GM12878 (cell line): ENCODE results near the gene MROH2A. TPM values are rescaled to one million over a fixed set of nuclear protein-coding genes. Genes with fewer than 3 reads are reported as not detected.
"Not testable (repeated sequence)": the region's sequence is repeated elsewhere in the genome, so short reads cannot be mapped to it uniquely, and the experiment has no call there.

ENCODE experiments used
- ATAC-seq: fragments of 200-7000 bp; cut with Tn5 transposase; 3 replicates; pipeline ENCODE4 v1.9.1; 2020; ENCODE audit warnings: mild to moderate bottlenecking, moderate library complexity
- BruUV-seq: library from RNA; stranded (reverse); fragments of 400-500 nt; replicated peaks from 2 replicates; lab custom pipeline; 2021; lab: Mats Ljungman, UMichigan
- CTCF ChIA-PET: fragments of 300-600 bp; sonication (Branson Sonifier 250); formaldehyde crosslinking; extraction: SDS; loops from one replicate; lab custom pipeline; 2021; ENCODE audit warnings: inconsistent platforms; lab: Yijun Ruan, JAX
- POLR2A ChIA-PET: fragments of 350-600 bp; formaldehyde crosslinking; extraction: SDS; loops from one replicate; lab custom pipeline; 2021; ENCODE audit warnings: inconsistent platforms; lab: Charles Lee
- RAD21 ChIA-PET: fragments of 300-600 bp; sonication (Branson Sonifier 250); formaldehyde crosslinking; loops from one replicate; lab custom pipeline; 2023; ENCODE audit warnings: antibody characterized with exemption; ENCODE audit not compliant: unreplicated experiment; lab: Charles Lee
- SMC1A ChIA-PET: fragments of 300-600 bp; sonication (Branson Sonifier 250); formaldehyde crosslinking; loops from one replicate; lab custom pipeline; 2023; ENCODE audit not compliant: unreplicated experiment, uncharacterized antibody; lab: Charles Lee
- DNase-seq: peaks from one replicate; pipeline ENCODE4 v3.0.0-alpha.2; 2011; ENCODE audit warnings: low read depth, low spot score
- FAIRE-seq: peaks from 3 replicates; lab custom pipeline; 2011; peaks lifted over from hg19 to GRCh38; lab: Jason Lieb, UNC
- H2AFZ ChIP-seq: 2 replicates; pipeline ENCODE4 v1.6.0; 2011; ENCODE audit warnings: low read depth, low read length, control low read depth; ENCODE audit not compliant: control insufficient read depth
- H3K27ac ChIP-seq: 2 replicates; pipeline ENCODE4 v1.5.1; 2011; ENCODE audit warnings: control low read depth; ENCODE audit not compliant: control insufficient read depth, insufficient read depth
- H3K27me3 ChIP-seq, 2 experiments: replicated peaks in 1 of 2; 2 replicates each; pipeline versions ENCODE4 v1.6.0 to v1.6.1; 2011; ENCODE audit warnings: low read length in 1 of 2; ENCODE audit not compliant: control insufficient read depth in 2 of 2, insufficient read depth in 2 of 2
- H3K36me3 ChIP-seq, 2 experiments: 2 replicates each; pipeline ENCODE4 v1.5.1; 2011; ENCODE audit warnings: low read length in 1 of 2; ENCODE audit not compliant: control insufficient read depth in 2 of 2, insufficient read depth in 2 of 2
- H3K4me1 ChIP-seq: 2 replicates; pipeline ENCODE4 v1.6.1; 2011; ENCODE audit warnings: mild to moderate bottlenecking, low read length, moderate library complexity, mixed read lengths; ENCODE audit not compliant: control insufficient read depth, insufficient read depth
- H3K4me2 ChIP-seq: 2 replicates; pipeline ENCODE4 v1.6.0; 2011; ENCODE audit warnings: control low read depth; ENCODE audit not compliant: control insufficient read depth, insufficient read depth
- H3K4me3 ChIP-seq: fragments of 200-600 bp; sonication (generic); 2 replicates; pipeline ENCODE4 v1.5.1; 2016
- H3K79me2 ChIP-seq: 2 replicates; pipeline ENCODE4 v1.6.0; 2011; ENCODE audit warnings: low read length; ENCODE audit not compliant: control insufficient read depth, insufficient read depth
- H3K9ac ChIP-seq: 2 replicates; pipeline ENCODE4 v1.8.0; 2011; ENCODE audit warnings: low read length, control low read depth, mixed read lengths; ENCODE audit not compliant: control insufficient read depth, insufficient read depth
- H3K9me3 ChIP-seq: replicated peaks from 3 replicates; pipeline ENCODE4 v1.5.1; 2011; ENCODE audit warnings: mild to moderate bottlenecking, low read length; ENCODE audit not compliant: control insufficient read depth, insufficient read depth
- H4K20me1 ChIP-seq: 2 replicates; pipeline ENCODE4 v1.6.0; 2011; ENCODE audit not compliant: control insufficient read depth, insufficient read depth
- BHLHE40 ChIP-seq, 2 experiments: fragments of 450-650 bp in 1 of 2; IDR thresholded peaks; 2 replicates each; pipeline ENCODE4 v1.6.1; 2011 to 2017; ENCODE audit warnings: low read depth in 2 of 2, borderline replicate concordance in 1 of 2, improper control_type of control experiment in 1 of 2, low read length in 1 of 2, mild to moderate bottlenecking in 1 of 2
- EGR1 ChIP-seq, 2 experiments: IDR thresholded peaks; 1 replicate in 1 of 2; 2 replicates in 1 of 2; pipeline ENCODE4 v1.6.1; 2011 to 2012; ENCODE audit warnings: low read depth in 2 of 2, low read length in 2 of 2, borderline replicate concordance in 1 of 2, mild to moderate bottlenecking in 1 of 2, moderate library complexity in 1 of 2
- IKZF1 ChIP-seq: fragments of 450-650 bp; conservative IDR thresholded peaks from 2 replicates; pipeline ENCODE4 v1.6.1; 2017; ENCODE audit warnings: antibody characterized with exemption, mild to moderate bottlenecking
- SRF ChIP-seq, 2 experiments: IDR thresholded peaks; 2 replicates each; pipeline ENCODE4 v1.6.1; 2011; ENCODE audit warnings: low read depth in 2 of 2, low read length in 2 of 2, mild to moderate bottlenecking in 1 of 2, moderate library complexity in 1 of 2
- WGBS: methylation state at CpG from one replicate; pipeline ENCODE4 v1.1.6; 2016; ENCODE audit warnings: low lambda C conversion rate; ENCODE audit not compliant: insufficient replicate concordance, insufficient coverage; ENCODE audit errors: missing lambda C conversion rate; 5-methylcytosine and 5-hydroxymethylcytosine counted together
- in situ Hi-C: fragments of 300-500 bp; cut with MboI; formaldehyde crosslinking; loops from 9 replicates; pipeline ENCODE4 v1.14.3; 2018; ENCODE audit warnings: mixed read lengths
- intact Hi-C: fragments of 100-400 bp; cut with micrococcal nuclease; formaldehyde crosslinking; loops from one replicate; pipeline ENCODE4 v1.14.2; 2022; ENCODE audit not compliant: unreplicated experiment
- polyA plus RNA-seq, 11 experiments: library from polyadenylated mRNA; depleted of rRNA in 4 of 11; unstranded in 6 of 11; stranded (reverse) in 5 of 11; fragments of >200 nt; fragmentation: Nextera tagmentation in 4 of 11; fragmentation: Illumina TruSeq in 1 of 11; extraction: Ambion mirVana in 4 of 11; extraction: Trizol in 1 of 11; gene quantifications; 1 replicate in 1 of 11; 2 replicates in 10 of 11; pipeline versions ENCODE4 v1.2.1 to v1.2.3, GENCODE V29; 2011 to 2016; ENCODE audit warnings: inconsistent platforms in 2 of 11, missing spikeins in 2 of 11, low read depth in 1 of 11
- total RNA-seq, 4 experiments: library from RNA; depleted of rRNA in 3 of 4; stranded (reverse); fragments of >200 nt in 3 of 4; fragmentation: Illumina TruSeq in 1 of 4; extraction: Trizol in 1 of 4; gene quantifications; 2 replicates each; pipeline versions ENCODE4 v1.2.1 to v1.2.3, GENCODE V29; 2013 to 2021

MROH2A gene
- total and polyA plus RNA-seq, 10 of the 15 experiments (the other 5 are each of a cell fraction or from before 2014, with no cell fraction given): not detected

DNA sequence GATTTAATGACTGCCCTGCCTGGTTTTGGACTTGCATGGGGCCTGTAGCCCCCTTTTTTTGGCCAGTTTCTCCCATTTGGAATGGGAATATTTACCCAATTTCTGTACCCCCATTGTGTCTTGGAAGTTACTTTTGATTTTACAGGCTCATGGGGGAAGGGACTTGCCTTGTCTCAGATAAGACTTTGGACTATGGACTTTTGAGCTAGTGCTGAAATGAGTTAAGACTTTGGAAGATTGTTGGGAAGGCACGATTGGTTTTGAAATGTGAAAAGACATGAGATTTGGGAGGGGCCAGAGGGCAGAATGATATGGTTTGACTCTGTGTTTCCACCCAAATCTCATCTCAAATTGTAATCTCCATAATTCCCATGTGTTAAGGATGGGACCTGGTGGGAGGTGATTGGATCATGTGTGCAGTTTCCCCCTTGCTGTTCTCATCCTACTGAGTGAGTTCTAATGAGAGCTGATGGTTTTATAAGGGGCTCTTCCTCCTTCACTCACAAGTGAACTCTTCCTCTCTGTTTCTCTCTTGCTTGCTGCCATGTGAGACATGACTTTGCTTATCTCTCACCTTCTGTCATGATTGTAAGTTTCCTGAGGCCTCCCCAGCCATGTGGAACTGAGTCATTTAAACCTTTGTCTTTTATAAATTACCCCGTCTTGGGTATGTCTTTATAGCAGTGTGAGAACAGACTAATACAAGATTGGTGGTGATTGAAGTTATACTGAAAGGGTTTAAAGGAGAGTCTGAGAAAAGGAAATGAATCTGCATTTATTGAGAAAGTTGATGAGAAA is 26.7 kb upstream of the MROH2A start:
- BruUV-seq, FAIRE-seq, H3K4me2 ChIP-seq, H3K4me1 ChIP-seq, in situ Hi-C loops, RAD21 ChIA-PET, H3K36me3 ChIP-seq, H3K27me3 ChIP-seq, intact Hi-C loops, CTCF ChIA-PET, DNase-seq, H3K27ac ChIP-seq, H4K20me1 ChIP-seq, H3K4me3 ChIP-seq, POLR2A ChIA-PET, H3K9ac ChIP-seq, ATAC-seq, H2AFZ ChIP-seq, H3K79me2 ChIP-seq, H3K9me3 ChIP-seq: not testable (repeated sequence)
- WGBS: 0% methylated on average over 2 of the region's 2 CpGs
- SMC1A ChIA-PET: interaction anchor here (0.6 kb wide), 1 partner anchor 127 kb away, joined by 3 read pairs; no protein-coding TSS in a partner anchor

DNA sequence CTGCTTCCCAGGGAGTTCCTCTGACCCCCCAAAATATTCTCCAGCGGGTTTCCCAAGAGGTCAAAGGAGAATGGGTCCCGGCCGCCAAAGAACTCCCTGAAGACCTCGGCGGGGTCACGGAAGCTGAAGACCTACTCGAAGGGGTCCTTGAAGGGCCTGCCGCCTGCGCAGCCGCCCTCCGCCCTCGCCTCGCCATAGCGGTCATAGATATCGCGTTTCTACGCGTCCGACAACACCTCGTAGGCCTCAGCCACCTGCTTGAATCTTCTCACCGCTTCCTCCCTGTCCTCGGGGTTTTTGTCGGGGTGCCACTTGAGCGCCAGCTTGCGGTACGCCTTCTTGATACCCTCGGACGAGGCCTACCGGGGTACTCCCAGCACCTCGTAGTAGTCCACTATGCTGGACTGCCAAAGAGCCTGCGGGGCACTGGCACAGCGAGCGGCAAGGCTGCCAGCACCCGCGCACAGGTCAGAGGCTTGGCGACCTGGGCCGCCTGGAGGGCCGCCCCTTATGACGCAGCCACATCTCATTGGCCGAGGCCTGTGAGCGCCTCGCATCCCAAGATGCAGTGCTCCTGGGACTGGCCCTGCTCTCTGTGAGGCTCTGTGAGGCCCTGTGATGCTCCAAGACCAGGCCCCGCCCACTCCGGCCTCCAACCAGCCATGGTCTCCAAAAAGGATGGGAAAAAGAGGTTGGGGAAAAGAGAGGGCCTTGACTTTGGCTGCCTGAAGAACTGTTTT is 23.1 kb upstream of the MROH2A start:
- intact Hi-C loops: no loop called here
- CTCF ChIA-PET: no interaction called here
- no peak for FAIRE-seq
- POLR2A ChIA-PET: no interaction called here
- 68% methylated on average over 42 of the region's 44 CpGs for WGBS
- H3K9ac ChIP-seq: no peak overlapping the region
- TF ChIP-seq IKZF1 (no peak), SRF (IDR thresholded peaks at IDR 0.05; ENCODE audit: low read depth in 2 of 2, low read length in 2 of 2) (no peak), BHLHE40 (IDR thresholded peaks at IDR 0.05; ENCODE audit: borderline replicate concordance in 1 of 2, low read depth in 2 of 2, low read length in 1 of 2) (no peak), EGR1 (IDR thresholded peaks at IDR 0.05; ENCODE audit: borderline replicate concordance in 1 of 2, low read depth in 2 of 2, low read length in 2 of 2) (no peak)
- TF ChIP-seq, all 136 proteins: peak for 0
- in situ Hi-C loops: no loop called here
- Histone ChIP-seq H3K79me2 (no peaks in the 10 kb centered on the region), H3K4me3 (no peak overlapping the region), H3K36me3 (no peaks in the 10 kb centered on the region), H2AFZ (no peak overlapping the region), H3K9me3 (no peaks in the 10 kb centered on the region; the same call in 1 of the 3 replicates), H3K27ac (no peak overlapping the region), H4K20me1 (no peaks in the 10 kb centered on the region), H3K4me1 (no peaks in the 10 kb centered on the region), H3K27me3 (no peaks in the 10 kb centered on the region), H3K4me2 (no peak overlapping the region)
- BruUV-seq: no TSS peak
- DNase-seq: no peak
- ChIA-PET SMC1A (no interaction called here), RAD21 (no interaction called here)
- no peak for ATAC-seq
